Astrocyte (in vitro differentiated cells and primary cell): ENCODE data around the gene CAPN5.

Source experiments
- CTCF ChIP-seq: IDR thresholded peaks from 2 replicates; pipeline ENCODE4 v1.5.1; 2011; ENCODE audit warnings: low read depth, mild to moderate bottlenecking, inconsistent platforms, low read length, moderate library complexity; ENCODE audit not compliant: insufficient read depth
- EZH2 ChIP-seq: IDR thresholded peaks from 2 replicates; pipeline ENCODE4 v1.6.1; 2012; ENCODE audit warnings: mild to moderate bottlenecking, low read length, inconsistent platforms; ENCODE audit not compliant: insufficient read depth

DNA sequence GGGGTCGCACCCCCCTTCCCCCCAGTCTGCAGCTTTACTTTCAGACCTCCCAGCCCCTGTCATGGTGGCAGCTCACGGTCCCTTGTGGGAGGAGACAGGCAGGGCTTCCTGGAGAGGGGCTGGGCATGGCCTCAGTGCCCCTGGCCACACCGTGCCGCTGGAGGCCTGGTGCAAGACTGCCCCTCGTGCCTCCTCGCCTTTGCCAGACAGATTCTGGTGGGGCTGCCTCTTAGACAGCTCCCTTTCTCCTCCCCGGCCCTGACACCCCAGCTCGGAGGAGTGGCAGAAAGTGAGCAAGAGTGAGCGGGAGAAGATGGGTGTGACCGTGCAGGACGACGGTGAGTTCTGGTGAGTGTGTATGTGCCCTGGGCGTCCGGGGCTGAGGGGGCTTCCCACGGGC lies 49.2 kb downstream of the CAPN5 start:
- TF ChIP-seq CTCF (no peak), EZH2 (no peak)
